GM19455 (cell line): ENCODE data around the gene ALDH2.
"Not testable (repeated sequence)": the region's sequence is repeated elsewhere in the genome, so short reads cannot be mapped to it uniquely, and the experiment has no call there.

Experiments used
- ATAC-seq: cut with Tn5 transposase; IDR thresholded peaks from one replicate; pipeline ENCODE4 v1.9.1; 2021; ENCODE audit not compliant: unreplicated experiment

Gene ALDH2

GRCh38 chr12:111785651-111786050 is 18.9 kb downstream of the ALDH2 start:
- no peak for ATAC-seq

- no peak for ATAC-seq
Observed at GRCh38 chr12:111788178-111788654, 21.5 kb downstream of the ALDH2 start.

GRCh38 chr12:111789779-111790178 is 23.0 kb downstream of the ALDH2 start:
- ATAC-seq, result no peak

- no peak for ATAC-seq
Observed at GRCh38 chr12:111791507-111791906, 24.8 kb downstream of the ALDH2 start.

- no peak for ATAC-seq
Observed at GRCh38 chr12:111792155-111792855, 25.6 kb downstream of the ALDH2 start.

- ATAC-seq, result no peak
Observed at GRCh38 chr12:111792856-111793235, 26.1 kb downstream of the ALDH2 start.

- no peak for ATAC-seq
Observed at GRCh38 chr12:111798182-111798581, 31.4 kb downstream of the ALDH2 start.

GRCh38 chr12:111799758-111800157 is 33.0 kb downstream of the ALDH2 start:
- ATAC-seq, result no peak

GRCh38 chr12:111803038-111803626 is 36.4 kb downstream of the ALDH2 start:
- ATAC-seq, result no peak

GRCh38 chr12:111803851-111804250 is 37.1 kb downstream of the ALDH2 start:
- no peak for ATAC-seq

GRCh38 chr12:111806304-111806703 is 39.6 kb downstream of the ALDH2 start:
- ATAC-seq, result no peak

- no peak for ATAC-seq
Observed at GRCh38 chr12:111807232-111807631, 40.5 kb downstream of the ALDH2 start.

GRCh38 chr12:111812881-111813741 is 46.4 kb downstream of the ALDH2 start:
- no peak for ATAC-seq

GRCh38 chr12:111816065-111816615 is 49.4 kb downstream of the ALDH2 start:
- no peak for ATAC-seq

GRCh38 chr12:111816898-111817297 is 50.2 kb downstream of the ALDH2 start:
- ATAC-seq, result not testable (repeated sequence)

GRCh38 chr12:111818340-111818739 is 51.6 kb downstream of the ALDH2 start:
- no peak for ATAC-seq

GRCh38 chr12:111819191-111820158 is 52.7 kb downstream of the ALDH2 start:
- ATAC-seq, result no peak

- ATAC-seq, result not testable (repeated sequence)
Observed at GRCh38 chr12:111820828-111821227, 54.1 kb downstream of the ALDH2 start.

- ATAC-seq, result no peak
Observed at GRCh38 chr12:111822886-111823285, 56.2 kb downstream of the ALDH2 start.

- no peak for ATAC-seq
Observed at GRCh38 chr12:111823891-111824290, 57.2 kb downstream of the ALDH2 start.
